HepG2 (cell line): Measurements from ENCODE around the gene WASHC3. TPM values are rescaled to one million over a fixed set of nuclear protein-coding genes. Genes with fewer than 3 reads are reported as not detected.

Experiments
- ATAC-seq: fragments of 200-7000 bp; cut with Tn5 transposase; 3 replicates; pipeline ENCODE4 v1.9.1; 2020; ENCODE audit warnings: mild to moderate bottlenecking, moderate library complexity
- BruUV-seq: library from RNA; stranded (reverse); fragments of 400-500 nt; replicated peaks from 2 replicates; lab custom pipeline; 2021; lab: Mats Ljungman, UMichigan
- CTCF ChIA-PET: fragments of 300-600 bp; formaldehyde crosslinking; extraction: SDS; loops from one replicate; lab custom pipeline; 2021; ENCODE audit warnings: low total read pairs, inconsistent platforms, low intra/inter-chr PET ratio; lab: Yijun Ruan, JAX
- POLR2A ChIA-PET: fragments of 350-600 bp; sonication (Branson Sonifier 250); formaldehyde crosslinking; loops from one replicate; lab custom pipeline; 2020; ENCODE audit warnings: antibody characterized with exemption, inconsistent platforms; lab: Yijun Ruan, JAX
- DNase-seq: peaks from one replicate; pipeline ENCODE4 v3.0.0-alpha.2; 2015; ENCODE audit warnings: low spot score
- FAIRE-seq: peaks from 3 replicates; lab custom pipeline; 2011; peaks lifted over from hg19 to GRCh38; lab: Jason Lieb, UNC
- H2AFZ ChIP-seq: one replicate; pipeline ENCODE4 v1.6.1; 2011; ENCODE audit warnings: low read length, inconsistent platforms
- H3K27ac ChIP-seq: fragments of 300-600 bp; 3 replicates; pipeline ENCODE4 v1.8.0; 2011; ENCODE audit warnings: mixed run types, mild to moderate bottlenecking, mixed read lengths, low read length, inconsistent platforms; ENCODE audit not compliant: insufficient read depth; ENCODE audit errors: extremely low read length
- H3K27me3 ChIP-seq, 2 experiments: fragments of 200-600 bp in 1 of 2; 2 replicates in 1 of 2; 3 replicates in 1 of 2; pipeline versions ENCODE4 v1.6.0 to v1.8.0; 2011; ENCODE audit warnings: low read length in 2 of 2, mild to moderate bottlenecking in 2 of 2, moderate library complexity in 2 of 2, inconsistent platforms in 1 of 2; ENCODE audit not compliant: insufficient read depth in 2 of 2, control insufficient read depth in 1 of 2
- H3K36me3 ChIP-seq, 2 experiments: fragments of 200-600 bp in 1 of 2; replicated peaks in 1 of 2; 2 replicates in 1 of 2; 3 replicates in 1 of 2; pipeline versions ENCODE4 v1.5.1 to v1.8.0; 2011; ENCODE audit warnings: low read length in 2 of 2, inconsistent platforms in 1 of 2; ENCODE audit not compliant: insufficient read depth in 2 of 2, control insufficient read depth in 1 of 2
- H3K4me1 ChIP-seq: 2 replicates; pipeline ENCODE4 v1.5.1; 2012; ENCODE audit warnings: low read length, inconsistent platforms; ENCODE audit not compliant: insufficient read depth
- H3K4me2 ChIP-seq: 2 replicates; pipeline ENCODE4 v1.6.0; 2011; ENCODE audit warnings: low read depth, low read length, inconsistent platforms
- H3K4me3 ChIP-seq, 3 experiments: fragments of 200-600 bp in 1 of 3; sonication (generic), shearing (Covaris generic) in 1 of 3; replicated peaks in 1 of 3; 2 replicates each; pipeline ENCODE4 v1.5.1; 2011 to 2016; ENCODE audit warnings: low read length in 3 of 3, inconsistent platforms in 2 of 3, low read depth in 2 of 3, mild to moderate bottlenecking in 2 of 3, control low read depth in 1 of 3, mixed read lengths in 1 of 3; ENCODE audit not compliant: insufficient read depth in 1 of 3
- H3K79me2 ChIP-seq: one replicate; pipeline ENCODE4 v1.6.1; 2011; ENCODE audit warnings: low read length, inconsistent platforms; ENCODE audit not compliant: insufficient read depth
- H3K9ac ChIP-seq: 2 replicates; pipeline ENCODE4 v1.6.0; 2011; ENCODE audit warnings: mild to moderate bottlenecking, low read depth, low read length, inconsistent platforms; ENCODE audit not compliant: insufficient read depth
- H3K9me3 ChIP-seq: 2 replicates; pipeline ENCODE4 v1.5.1; 2012; ENCODE audit warnings: mild to moderate bottlenecking, low read length
- H4K20me1 ChIP-seq: 2 replicates; pipeline ENCODE4 v1.6.0; 2011; ENCODE audit warnings: inconsistent platforms, mild to moderate bottlenecking, low read length, moderate library complexity; ENCODE audit not compliant: insufficient read depth
- DNMT3B ChIP-seq: conservative IDR thresholded peaks from 2 replicates; pipeline ENCODE4 v1.6.1; 2016; ENCODE audit warnings: missing biosample characterization, control low read depth
- FIP1L1 ChIP-seq: fragments of 200-400 bp; formaldehyde crosslinking; IDR thresholded peaks from 2 replicates; pipeline ENCODE4 v1.6.1; 2018; ENCODE audit warnings: low read depth, mild to moderate bottlenecking, low read length, moderate library complexity, borderline replicate concordance; ENCODE audit not compliant: insufficient read depth
- GZF1 ChIP-seq: sonication (generic); formaldehyde crosslinking; IDR thresholded peaks from 2 replicates; pipeline ENCODE4 v1.5.1; 2020; ENCODE audit warnings: mild to moderate bottlenecking, missing genetic modification reagents
- MED8 ChIP-seq: sonication (generic); formaldehyde crosslinking; IDR thresholded peaks from 2 replicates; pipeline ENCODE4 v1.8.1; 2023; ENCODE audit warnings: mild to moderate bottlenecking, missing genetic modification reagents; ENCODE audit not compliant: insufficient replicate concordance
- NR2F2 ChIP-seq: IDR thresholded peaks from 2 replicates; pipeline ENCODE4 v1.6.1; 2012; ENCODE audit warnings: low read depth, inconsistent platforms, borderline replicate concordance
- PBX2 ChIP-seq: IDR thresholded peaks from 2 replicates; pipeline ENCODE4 v1.6.1; 2016; ENCODE audit warnings: control low read depth
- TBX3 ChIP-seq: fragments of 450-650 bp; IDR thresholded peaks from 2 replicates; pipeline ENCODE4 v1.6.1; 2017; ENCODE audit warnings: antibody characterized with exemption, mild to moderate bottlenecking, inconsistent platforms, borderline replicate concordance
- XRCC5 ChIP-seq: fragments of 200-400 bp; formaldehyde crosslinking; optimal IDR thresholded peaks from 2 replicates; pipeline ENCODE3; 2017; ENCODE audit warnings: mild to moderate bottlenecking, low read length
- ZBTB34 ChIP-seq: sonication (generic); formaldehyde crosslinking; IDR thresholded peaks from 2 replicates; pipeline ENCODE4 v1.8.0; 2022; ENCODE audit warnings: mild to moderate bottlenecking, missing genetic modification reagents
- ZFP62 ChIP-seq: sonication (generic); formaldehyde crosslinking; IDR thresholded peaks from 2 replicates; pipeline ENCODE4 v1.4.0; 2020; ENCODE audit warnings: missing genetic modification reagents
- ZNF414 ChIP-seq: sonication (generic); formaldehyde crosslinking; IDR thresholded peaks from 2 replicates; pipeline ENCODE4 v1.5.0; 2020; ENCODE audit warnings: missing genetic modification reagents
- ZNF749 ChIP-seq: sonication (generic); formaldehyde crosslinking; IDR thresholded peaks from 2 replicates; pipeline ENCODE4 v1.8.0; 2022; ENCODE audit warnings: mild to moderate bottlenecking, missing genetic modification reagents, moderate library complexity, borderline replicate concordance
- ZSCAN22 ChIP-seq: sonication (generic); formaldehyde crosslinking; IDR thresholded peaks from 2 replicates; pipeline ENCODE4 v1.4.0; 2020; ENCODE audit warnings: mild to moderate bottlenecking, missing genetic modification reagents
- WGBS: methylation state at CpG from one replicate; pipeline ENCODE4 v1.1.6; 2017; ENCODE audit warnings: low lambda C conversion rate; 5-methylcytosine and 5-hydroxymethylcytosine counted together
- in situ Hi-C: cut with HindIII; loops from 2 replicates; pipeline ENCODE4 v1.10.0; 2017; ENCODE audit warnings: low pct_unique_long_range_greater_than_20kb; ENCODE audit not compliant: extremely low pct_ligation_motif_present
- intact Hi-C: fragments of 100-400 bp; cut with micrococcal nuclease; formaldehyde crosslinking; loops from one replicate; pipeline ENCODE4 v1.10.0; 2022; ENCODE audit not compliant: unreplicated experiment
- polyA plus RNA-seq, 8 experiments: library from polyadenylated mRNA; depleted of rRNA in 3 of 8; stranded (reverse) in 7 of 8; unstranded in 1 of 8; fragments of >200 nt; fragmentation: Illumina TruSeq in 4 of 8; extraction: Trizol in 4 of 8; gene quantifications; 2 replicates each; pipeline versions ENCODE4 v1.2.1 to v1.2.3, GENCODE V29; 2011 to 2016; ENCODE audit warnings: low read depth in 4 of 8, missing spikeins in 1 of 8, mixed read lengths in 1 of 8; ENCODE audit not compliant: insufficient read depth in 1 of 8
- total RNA-seq, 5 experiments: library from RNA; depleted of rRNA; stranded (reverse); fragments of >200 nt; fragmentation: Illumina TruSeq; extraction: Trizol; gene quantifications; 2 replicates each; pipeline ENCODE4 v1.2.3, GENCODE V29; 2016; ENCODE audit warnings: low read depth in 1 of 5

WASHC3 gene
- total and polyA plus RNA-seq, 2 of the 13 experiments (the other 11 are each of a cell fraction or from before 2014, with no cell fraction given), result 32.7 to 47.3 TPM

- Histone ChIP-seq H4K20me1 (no peaks in the 10 kb centered on the region), H3K9ac (no peak overlapping the region), H3K79me2 (no peaks in the 10 kb centered on the region), H3K9me3 (no peaks in the 10 kb centered on the region), H3K27ac (no peak overlapping the region), H3K4me3 (no peak overlapping the region), H3K4me1 (no peaks in the 10 kb centered on the region), H3K36me3 (no peaks in the 10 kb centered on the region), H3K4me2 (no peak overlapping the region), H2AFZ (no peak overlapping the region), H3K27me3 (0 out of 5 replicates have a peak, but pooled peaks cover 0 to 4% of the 10 kb centered on the region in 2 experiments)
- WGBS, result 13% methylated on average over 4 of the region's 4 CpGs
- intact Hi-C loops (no loop called here), in situ Hi-C loops (no loop called here)
- ATAC-seq, result no peak
- ChIA-PET POLR2A (no interaction called here), CTCF (no interaction called here)
- no TSS peak for BruUV-seq
- TF ChIP-seq XRCC5, result no peak
- TF ChIP-seq ZNF414 (CRISPR knock-in tag), result no peak
- no peak for TF ChIP-seq FIP1L1
- TF ChIP-seq ZFP62, result no peak
- no peak for TF ChIP-seq ZBTB34
- no peak for FAIRE-seq
- DNase-seq, result no peak
Measured at GRCh38 chr12:101967506-101967905, 94.3 kb downstream of the WASHC3 start.

- intact Hi-C loops (no loop called here), in situ Hi-C loops (no loop called here)
- 0% methylated on average over 1 of the region's 1 CpG for WGBS
- no peaks in the 10 kb centered on the region for H3K4me1 ChIP-seq
- no TSS peak for BruUV-seq
- FAIRE-seq (no peak), DNase-seq (no peak), ATAC-seq (peak; percentile 84)
- no peak overlapping the region for H3K4me2 ChIP-seq
- ChIA-PET CTCF (no interaction called here), POLR2A (no interaction called here)
- H3K27ac ChIP-seq, result no peak overlapping the region
- no peaks in the 10 kb centered on the region for H3K9me3 ChIP-seq
- no peaks in the 10 kb centered on the region for H4K20me1 ChIP-seq
- no peak overlapping the region for H3K4me3 ChIP-seq
- H3K9ac ChIP-seq, result no peak overlapping the region
- H3K79me2 ChIP-seq, result no peaks in the 10 kb centered on the region
- 0 out of 5 replicates have a peak, but pooled peaks cover 0 to 4% of the 10 kb centered on the region in 2 experiments for H3K27me3 ChIP-seq
- H2AFZ ChIP-seq, result no peak overlapping the region
- no peaks in the 10 kb centered on the region for H3K36me3 ChIP-seq
- peak; percentile 42; the same call in 1 of the 2 replicates for TF ChIP-seq TBX3
- no peak for TF ChIP-seq GZF1
- TF ChIP-seq ZNF749, result no peak
- no peak for TF ChIP-seq MED8 (CRISPR knock-in tag)
- no peak for TF ChIP-seq DNMT3B (CRISPR knock-in tag)
- TF ChIP-seq PBX2 (CRISPR knock-in tag), result no peak
- TF ChIP-seq ZSCAN22, result no peak
- TF ChIP-seq NR2F2, result peak; percentile 68; the same call in 1 of the 2 replicates
Measured at GRCh38 chr12:101966496-101966895, 95.3 kb downstream of the WASHC3 start.
